ENCODE results near the gene HSF2BP.
"Not testable (repeated sequence)": the region's sequence is repeated elsewhere in the genome, so short reads cannot be mapped to it uniquely, and the experiment has no call there.

The HSF2BP gene

GRCh38 chr21:43571976-43572375 lies 87.3 kb downstream of the HSF2BP start:
- TF ChIP-seq CTCF (IDR thresholded peaks at IDR 0.05; ENCODE audit: control extremely low read depth, extremely low read depth, low read depth, missing control alignments): no peak
- ChIA-PET CTCF (no interaction called here), POLR2A (no interaction called here)
- DNase-seq (ENCODE audit: extremely low spot score): no peak

- POLR2A ChIA-PET; CTCF ChIA-PET; DNase-seq (ENCODE audit: extremely low spot score): not testable (repeated sequence)
Measured at GRCh38 chr21:43570195-43570594, 89.1 kb downstream of the HSF2BP start.

- DNase-seq (ENCODE audit: extremely low spot score); CTCF ChIA-PET; POLR2A ChIA-PET: not testable (repeated sequence)
Measured at GRCh38 chr21:43562451-43562850, 96.8 kb downstream of the HSF2BP start.

- CTCF ChIA-PET; DNase-seq (ENCODE audit: extremely low spot score); POLR2A ChIA-PET: not testable (repeated sequence)
Measured at GRCh38 chr21:43540561-43540960, 118.7 kb downstream of the HSF2BP start.

GRCh38 chr21:43522495-43523131 lies 136.7 kb downstream of the HSF2BP start:
- CTCF ChIA-PET; POLR2A ChIA-PET; DNase-seq (ENCODE audit: extremely low spot score): not testable (repeated sequence)

- DNase-seq (ENCODE audit: extremely low spot score); CTCF ChIA-PET; POLR2A ChIA-PET: not testable (repeated sequence)
Measured at GRCh38 chr21:43517701-43518100, 141.6 kb downstream of the HSF2BP start.

GRCh38 chr21:43516860-43517627 lies 142.2 kb downstream of the HSF2BP start:
- CTCF ChIA-PET; DNase-seq (ENCODE audit: extremely low spot score); POLR2A ChIA-PET: not testable (repeated sequence)

- POLR2A ChIA-PET; DNase-seq (ENCODE audit: extremely low spot score); CTCF ChIA-PET: not testable (repeated sequence)
Measured at GRCh38 chr21:43516295-43516847, 142.9 kb downstream of the HSF2BP start.

GRCh38 chr21:43514834-43515233 lies 144.5 kb downstream of the HSF2BP start:
- POLR2A ChIA-PET; DNase-seq (ENCODE audit: extremely low spot score); CTCF ChIA-PET: not testable (repeated sequence)

- POLR2A ChIA-PET, CTCF ChIA-PET: not testable (repeated sequence)
Measured at GRCh38 chr21:43513023-43513422, 146.3 kb downstream of the HSF2BP start.

GRCh38 chr21:43511209-43511608 lies 148.1 kb downstream of the HSF2BP start:
- DNase-seq (ENCODE audit: extremely low spot score); CTCF ChIA-PET; POLR2A ChIA-PET: not testable (repeated sequence)

More at GRCh38 chr21:43513023-43513422, 146.3 kb downstream of the HSF2BP start:
- not testable (repeated sequence) for DNase-seq (ENCODE audit: extremely low spot score)

GRCh38 chr21:43510669-43511068 lies 148.6 kb downstream of the HSF2BP start:
- POLR2A ChIA-PET: not testable (repeated sequence)

GRCh38 chr21:43503892-43504291 lies 155.4 kb downstream of the HSF2BP start:
- CTCF ChIA-PET; DNase-seq (ENCODE audit: extremely low spot score); POLR2A ChIA-PET: not testable (repeated sequence)

More at GRCh38 chr21:43510669-43511068, 148.6 kb downstream of the HSF2BP start:
- CTCF ChIA-PET; DNase-seq (ENCODE audit: extremely low spot score): not testable (repeated sequence)

GRCh38 chr21:43503075-43503750 lies 156.1 kb downstream of the HSF2BP start:
- POLR2A ChIA-PET; CTCF ChIA-PET; DNase-seq (ENCODE audit: extremely low spot score): not testable (repeated sequence)

- CTCF ChIA-PET; DNase-seq (ENCODE audit: extremely low spot score); POLR2A ChIA-PET: not testable (repeated sequence)
Measured at GRCh38 chr21:43502407-43503071, 156.7 kb downstream of the HSF2BP start.

GRCh38 chr21:43498924-43499323 lies 160.4 kb downstream of the HSF2BP start:
- DNase-seq (ENCODE audit: extremely low spot score); POLR2A ChIA-PET; CTCF ChIA-PET: not testable (repeated sequence)

GRCh38 chr21:43498065-43498464 lies 161.2 kb downstream of the HSF2BP start:
- CTCF ChIA-PET; DNase-seq (ENCODE audit: extremely low spot score); POLR2A ChIA-PET: not testable (repeated sequence)

Data from GM10248 (cell line).